AG04449 (cell line): ENCODE results near the gene ZNF385B.

Experiments used
- CTCF ChIA-PET: fragments of 350-600 bp; formaldehyde crosslinking; extraction: SDS; loops from one replicate; lab custom pipeline; 2021; ENCODE audit warnings: antibody characterized with exemption; lab: Yijun Ruan, JAX
- POLR2A ChIA-PET: fragments of 400-600, 350-600 bp; formaldehyde crosslinking; extraction: SDS; loops from one replicate; lab custom pipeline; 2020; ENCODE audit warnings: antibody characterized with exemption, inconsistent platforms; lab: Yijun Ruan, JAX
- DNase-seq: peaks from one replicate; pipeline ENCODE4 v3.0.0-alpha.2; 2010; ENCODE audit warnings: low read depth, low spot score
- H3K4me3 ChIP-seq: 2 replicates; pipeline ENCODE4 v1.5.1; 2011; ENCODE audit warnings: low read depth, mild to moderate bottlenecking, control low read depth, low read length
- TF ChIP-seq, protein P1 (sequence below): IDR thresholded peaks from one replicate; pipeline ENCODE4 v1.5.1; 2011; ENCODE audit warnings: mild to moderate bottlenecking, moderate library complexity, low read length, control low read depth, inconsistent platforms; ENCODE audit not compliant: insufficient read depth; ENCODE audit errors: missing control alignments

The ZNF385B gene

DNA sequence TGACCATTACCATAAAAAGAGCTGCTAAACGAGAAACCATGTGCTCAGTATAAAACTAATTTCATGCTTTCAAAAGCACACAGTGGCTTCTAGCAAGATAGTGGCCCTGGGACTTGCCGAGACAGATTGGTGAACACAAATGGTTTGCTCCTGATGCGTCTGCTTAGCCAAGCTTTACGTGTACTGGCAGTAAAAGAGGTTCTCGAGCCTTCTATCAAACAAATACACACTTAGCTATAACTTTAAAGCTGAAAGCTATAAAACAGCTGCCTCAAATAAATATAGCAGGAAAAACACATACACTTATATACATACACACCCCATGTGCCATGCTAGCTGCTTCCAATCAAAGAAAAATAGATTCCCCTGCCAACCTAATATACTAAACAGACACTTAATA is 117.0 kb downstream of the ZNF385B start:
- DNase-seq = no peak
- POLR2A ChIA-PET = no interaction called here
- CTCF ChIA-PET = interaction anchor here (2.3 kb wide), 1 partner anchor 322 kb away, joined by 12 read pairs; no protein-coding TSS in a partner anchor
- H3K4me3 ChIP-seq = no peak overlapping the region
- TF ChIP-seq, protein P1, sequence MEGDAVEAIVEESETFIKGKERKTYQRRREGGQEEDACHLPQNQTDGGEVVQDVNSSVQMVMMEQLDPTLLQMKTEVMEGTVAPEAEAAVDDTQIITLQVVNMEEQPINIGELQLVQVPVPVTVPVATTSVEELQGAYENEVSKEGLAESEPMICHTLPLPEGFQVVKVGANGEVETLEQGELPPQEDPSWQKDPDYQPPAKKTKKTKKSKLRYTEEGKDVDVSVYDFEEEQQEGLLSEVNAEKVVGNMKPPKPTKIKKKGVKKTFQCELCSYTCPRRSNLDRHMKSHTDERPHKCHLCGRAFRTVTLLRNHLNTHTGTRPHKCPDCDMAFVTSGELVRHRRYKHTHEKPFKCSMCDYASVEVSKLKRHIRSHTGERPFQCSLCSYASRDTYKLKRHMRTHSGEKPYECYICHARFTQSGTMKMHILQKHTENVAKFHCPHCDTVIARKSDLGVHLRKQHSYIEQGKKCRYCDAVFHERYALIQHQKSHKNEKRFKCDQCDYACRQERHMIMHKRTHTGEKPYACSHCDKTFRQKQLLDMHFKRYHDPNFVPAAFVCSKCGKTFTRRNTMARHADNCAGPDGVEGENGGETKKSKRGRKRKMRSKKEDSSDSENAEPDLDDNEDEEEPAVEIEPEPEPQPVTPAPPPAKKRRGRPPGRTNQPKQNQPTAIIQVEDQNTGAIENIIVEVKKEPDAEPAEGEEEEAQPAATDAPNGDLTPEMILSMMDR = no peak

DNA sequence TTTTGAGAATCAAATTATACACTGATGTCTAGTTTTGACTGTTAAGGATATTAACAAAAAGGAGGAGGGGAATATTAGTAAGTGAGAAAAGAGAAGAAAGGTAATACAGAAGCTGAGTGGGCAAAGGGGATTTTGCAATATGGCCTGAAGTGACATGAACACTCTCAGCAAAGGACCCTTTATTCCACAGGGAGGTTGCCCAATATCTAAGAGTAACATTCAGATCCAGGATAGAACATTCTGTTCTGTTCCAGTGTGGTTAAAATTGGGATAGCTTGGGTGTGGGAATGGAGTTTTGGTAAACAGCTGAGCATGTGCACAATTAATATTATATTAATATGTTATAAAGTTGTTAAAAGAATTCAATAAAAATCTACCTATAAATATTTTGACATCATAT is 120.1 kb downstream of the ZNF385B start:
- no peak overlapping the region for H3K4me3 ChIP-seq
- CTCF ChIA-PET = interaction anchor here (1.2 kb wide), 1 partner anchor 301 kb away, joined by 3 read pairs; no protein-coding TSS in a partner anchor
- POLR2A ChIA-PET = no interaction called here
- no peak for DNase-seq
- TF ChIP-seq, protein P1 = no peak

DNA sequence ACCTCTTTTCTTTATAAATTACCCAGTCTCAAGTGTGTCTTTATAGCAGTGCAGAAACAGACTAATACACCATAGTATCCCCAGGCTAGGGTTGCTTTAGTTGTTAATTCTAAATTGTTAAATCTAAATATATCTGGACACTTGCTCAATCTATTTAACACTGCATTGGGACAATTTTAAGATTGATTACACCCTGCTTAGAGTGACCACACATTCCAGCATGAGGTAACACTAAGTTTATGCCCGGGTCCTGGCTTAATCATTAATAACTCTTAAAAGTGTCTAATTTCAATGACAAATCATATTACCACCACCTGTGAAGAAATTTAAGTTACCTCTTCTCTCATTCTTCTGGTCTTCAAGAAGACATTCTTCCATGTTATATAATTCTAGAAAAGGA is 131.4 kb downstream of the ZNF385B start:
- POLR2A ChIA-PET = no interaction called here
- CTCF ChIA-PET = no interaction called here
- TF ChIP-seq, protein P1 = no peak
- DNase-seq = no peak
- H3K4me3 ChIP-seq = no peak overlapping the region

DNA sequence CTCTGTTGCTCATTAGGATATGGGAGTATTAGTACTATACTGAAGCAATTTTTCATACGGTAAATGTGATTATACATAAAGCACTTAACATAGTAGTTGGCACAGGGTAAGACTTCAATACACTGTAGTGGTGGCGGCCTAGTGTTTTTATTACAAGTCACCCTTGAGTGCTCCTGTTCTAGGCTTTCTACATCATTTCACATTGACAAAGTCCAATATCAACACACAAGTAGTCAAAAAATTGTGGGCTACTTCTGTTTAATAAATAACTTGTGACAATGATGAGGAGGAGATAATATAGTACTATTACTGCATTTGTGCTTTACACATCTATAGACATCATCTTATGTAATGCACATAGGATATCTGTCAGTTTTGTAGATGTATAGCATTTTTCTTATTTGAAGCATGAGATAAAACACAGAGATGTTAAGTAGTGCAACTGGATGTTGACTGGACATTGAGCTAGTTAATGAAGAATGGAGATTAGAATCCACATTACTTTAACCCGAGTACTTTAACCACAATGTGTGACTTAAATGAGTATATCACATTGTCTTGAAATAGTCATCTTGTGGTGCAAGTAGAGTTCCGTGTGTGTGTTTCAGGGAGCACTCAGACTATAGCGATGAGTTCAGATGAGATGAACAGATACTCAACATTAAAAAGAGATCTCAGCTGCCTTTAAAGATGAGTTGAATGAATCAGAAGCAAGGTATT is 134.8 kb downstream of the ZNF385B start:
- TF ChIP-seq, protein P1 = no peak

GRCh38 chr2:179724403-179724802 is 137.0 kb downstream of the ZNF385B start:
- H3K4me3 ChIP-seq = no peak overlapping the region
- no peak for DNase-seq
- ChIA-PET CTCF (interaction anchor here (1.6 kb wide), 1 partner anchor 302 kb away, joined by 4 read pairs; no protein-coding TSS in a partner anchor), POLR2A (no interaction called here)
- TF ChIP-seq, protein P1 = no peak

More for the DNA sequence above, 134.8 kb downstream of the ZNF385B start:
- H3K4me3 ChIP-seq = no peak overlapping the region
- POLR2A ChIA-PET = no interaction called here
- CTCF ChIA-PET = interaction anchor here (1.1 kb wide), 1 partner anchor 303 kb away, joined by 3 read pairs; no protein-coding TSS in a partner anchor
- DNase-seq = no peak

DNA sequence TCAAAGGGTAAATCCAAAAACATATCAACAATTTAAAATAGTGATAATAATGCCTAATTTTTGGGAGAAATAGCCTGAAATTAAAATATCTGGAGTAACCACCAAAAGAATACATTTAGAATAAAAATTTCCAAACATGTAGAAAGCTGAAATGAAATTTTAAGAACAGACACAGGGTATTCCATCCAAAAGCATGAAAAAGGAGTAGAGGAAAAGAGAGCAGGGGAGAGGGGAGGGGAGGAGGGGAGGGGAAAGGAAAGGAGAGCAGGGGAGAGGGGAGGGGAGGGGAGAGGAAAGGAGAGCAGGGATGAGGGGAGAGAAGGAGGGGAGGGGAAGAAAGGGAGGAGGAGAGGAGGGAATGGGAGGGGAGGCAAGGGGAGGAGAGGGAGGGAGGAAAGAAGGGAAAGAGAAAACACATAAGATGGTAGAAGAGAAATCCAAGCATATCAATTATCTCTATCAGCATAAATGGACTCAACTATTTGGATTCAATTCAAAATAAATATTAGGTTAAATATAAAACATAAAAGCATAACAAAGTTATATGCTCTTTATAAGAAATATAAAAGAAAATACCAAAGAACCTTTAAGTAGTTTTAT is 141.1 kb downstream of the ZNF385B start:
- no peak overlapping the region for H3K4me3 ChIP-seq
- POLR2A ChIA-PET = no interaction called here
- CTCF ChIA-PET = no interaction called here
- no peak for DNase-seq
- TF ChIP-seq, protein P1 = no peak
